AG20443 (cell line): ENCODE results near the gene FCSK.
"Not testable (repeated sequence)": the region's sequence is repeated elsewhere in the genome, so short reads cannot be mapped to it uniquely, and the experiment has no call there.

ENCODE experiments used
- DNase-seq: peaks from one replicate; pipeline ENCODE4 v3.0.0; 2012; ENCODE audit warnings: low spot score, mixed read lengths

FCSK gene

DNA sequence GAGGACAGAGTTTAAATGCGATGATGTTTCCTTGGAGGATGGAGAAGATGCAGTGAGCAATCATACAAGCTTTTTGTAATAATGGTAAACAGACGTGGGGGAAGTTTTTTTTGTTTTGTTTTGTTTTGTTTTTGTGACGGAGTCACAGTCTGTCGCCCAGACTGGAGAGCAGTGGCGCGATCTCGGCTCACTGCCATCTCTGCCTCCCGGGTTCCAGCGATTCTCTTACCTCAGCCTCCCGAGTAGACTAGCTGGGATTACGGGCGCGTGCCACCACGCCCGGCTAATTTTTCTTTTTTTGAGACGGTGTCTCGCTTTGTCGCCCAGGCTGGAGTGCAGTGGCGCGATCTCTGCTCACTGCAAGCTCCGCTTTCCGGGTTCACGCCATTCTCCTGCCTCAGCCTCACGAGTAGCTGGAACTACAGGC, 70.0 kb downstream of the FCSK start:
- DNase-seq, result not testable (repeated sequence)

DNA sequence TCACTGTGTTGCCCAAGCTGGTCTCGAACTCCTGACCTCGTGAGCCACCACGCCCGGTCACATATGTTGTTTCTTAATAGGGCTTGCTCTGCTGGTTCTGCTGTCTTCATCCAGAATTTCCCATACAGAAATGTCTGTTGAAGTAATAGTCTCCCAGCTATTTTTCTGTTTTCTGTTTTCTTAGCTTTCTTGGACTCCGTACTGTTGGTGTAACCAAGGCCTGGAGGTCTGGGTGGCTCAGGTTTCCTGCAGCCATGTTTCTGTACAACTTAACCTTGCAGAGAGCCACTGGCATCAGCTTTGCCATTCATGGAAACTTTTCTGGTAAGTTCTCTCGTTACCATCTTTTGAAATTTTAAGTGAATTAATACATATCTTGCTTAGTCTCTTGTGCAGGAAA, 72.0 kb downstream of the FCSK start:
- no peak for DNase-seq

DNA sequence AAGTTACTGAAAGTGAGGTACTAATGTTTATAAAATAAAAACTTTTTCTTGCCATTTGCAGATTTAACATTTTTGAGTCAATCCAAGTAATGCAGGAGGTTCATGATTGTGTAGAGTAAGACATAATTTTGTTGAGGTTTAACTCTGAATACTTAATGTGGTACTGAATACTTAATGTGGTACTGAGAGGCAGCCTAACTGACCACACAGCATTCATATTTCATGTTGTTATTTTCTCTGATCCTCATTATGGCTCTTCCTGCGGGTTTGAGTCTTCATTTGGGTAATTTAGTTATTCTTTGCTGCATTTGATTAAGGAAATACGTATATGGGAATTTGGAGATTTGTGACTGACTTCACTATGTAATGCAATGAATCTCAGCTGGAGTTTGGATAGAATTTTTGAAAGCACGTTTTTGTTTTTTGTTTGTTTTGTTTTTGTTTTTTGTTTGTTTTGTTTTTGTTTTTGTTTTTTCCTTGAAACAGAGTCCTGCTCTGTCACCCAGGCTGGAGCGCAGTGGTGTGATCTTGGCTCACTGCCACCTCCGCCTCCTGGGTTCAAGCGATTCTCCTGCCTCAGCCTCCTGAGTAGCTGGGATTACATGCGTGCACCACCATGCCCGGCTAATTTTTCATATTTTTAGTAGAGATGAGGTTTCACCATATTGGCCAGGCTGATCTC, 73.1 kb downstream of the FCSK start:
- no peak for DNase-seq

DNA sequence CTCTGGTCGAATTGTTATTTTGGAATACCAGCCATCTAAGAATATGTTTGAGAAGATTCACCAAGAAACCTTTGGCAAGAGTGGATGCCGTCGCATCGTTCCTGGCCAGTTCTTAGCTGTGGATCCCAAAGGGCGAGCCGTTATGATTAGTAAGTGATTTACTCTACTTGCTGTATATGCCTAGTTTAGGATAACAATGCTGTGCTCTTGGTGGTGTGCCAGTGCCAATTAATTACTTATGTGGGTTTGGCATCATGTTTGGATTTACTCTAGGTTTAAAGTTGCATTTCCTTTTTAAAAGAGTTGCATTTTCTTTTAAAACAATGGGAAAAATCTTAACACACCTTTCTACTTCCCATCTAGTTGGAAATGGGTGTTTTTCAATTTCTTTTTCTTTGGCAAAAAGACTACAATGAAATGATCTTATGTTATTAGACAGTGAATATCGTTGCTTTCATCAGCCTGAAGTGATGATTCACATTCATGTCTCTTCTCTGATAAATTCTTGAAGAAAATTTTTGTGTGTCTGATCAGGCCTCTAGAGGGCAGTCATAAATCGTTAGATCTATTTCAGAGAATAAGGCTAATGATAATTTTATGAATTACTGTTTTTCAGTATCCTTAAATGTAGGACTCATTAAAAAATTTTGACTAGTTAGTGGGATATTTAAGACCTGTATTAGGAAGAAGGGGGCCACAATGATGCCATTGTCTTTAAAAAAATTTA, 74.8 kb downstream of the FCSK start:
- peak; percentile 71 for DNase-seq
